Measurements from ENCODE around the gene KDM7A.

Gene KDM7A

GRCh38 chr7:140053812-140054539 is 122.8 kb downstream of the KDM7A start:
- no peak for DNase-seq

GRCh38 chr7:140051820-140052219 is 125.0 kb downstream of the KDM7A start:
- no peak for DNase-seq

DNA sequence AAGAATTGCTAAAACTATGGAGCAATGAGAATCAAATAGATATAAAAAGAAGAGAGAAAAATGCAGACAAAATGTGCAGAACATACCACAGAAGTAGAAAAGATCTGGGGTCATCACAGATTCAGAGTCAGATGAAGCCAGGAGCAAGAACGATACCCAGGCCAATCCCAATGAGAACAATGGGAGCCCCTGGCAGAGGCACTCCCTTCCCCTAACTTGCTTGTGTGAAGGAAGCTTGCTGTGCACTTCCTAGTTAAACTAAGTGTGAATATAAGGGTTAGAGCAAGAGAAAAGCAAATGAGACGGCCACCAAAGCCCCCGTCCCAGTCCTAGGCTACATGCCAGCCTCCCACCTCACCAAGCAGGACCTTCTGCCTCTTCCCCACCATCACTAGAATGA is 126.7 kb downstream of the KDM7A start:
- DNase-seq: no peak

DNA sequence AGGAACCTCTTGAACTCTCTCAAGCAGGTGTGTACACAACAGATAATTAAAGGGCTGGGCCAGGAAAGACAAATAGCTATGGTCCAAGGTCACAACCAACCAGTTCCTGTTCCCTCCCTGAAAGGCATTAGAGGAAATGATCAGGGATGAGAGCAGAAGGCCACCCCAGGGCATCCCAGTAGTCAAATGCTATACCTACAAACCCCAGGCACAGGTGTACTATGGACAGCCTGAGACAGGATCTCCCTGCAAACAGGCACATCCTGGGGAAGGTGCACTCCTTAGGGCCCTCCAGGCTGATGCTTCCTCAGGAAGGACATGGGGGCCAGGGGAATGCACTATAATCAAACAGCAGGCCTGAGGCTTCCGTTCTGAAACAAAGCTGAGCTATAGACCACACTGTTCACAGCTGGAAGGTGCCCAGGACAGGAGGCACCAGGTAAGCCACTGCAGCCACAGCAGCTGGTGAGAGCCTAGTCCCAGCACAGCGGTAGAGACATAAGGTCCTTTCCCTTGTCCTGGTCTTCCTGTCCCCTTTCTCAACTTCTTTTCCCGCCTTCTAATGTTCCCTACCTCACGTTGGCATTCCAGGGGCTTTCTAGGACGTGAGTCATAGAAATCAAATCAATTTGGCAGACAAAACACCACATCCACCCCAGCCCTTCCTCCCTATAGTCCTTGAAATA is 127.3 kb downstream of the KDM7A start:
- no peak for DNase-seq

- DNase-seq: no peak
Observed at GRCh38 chr7:140048989-140049338, 127.8 kb downstream of the KDM7A start.

DNA sequence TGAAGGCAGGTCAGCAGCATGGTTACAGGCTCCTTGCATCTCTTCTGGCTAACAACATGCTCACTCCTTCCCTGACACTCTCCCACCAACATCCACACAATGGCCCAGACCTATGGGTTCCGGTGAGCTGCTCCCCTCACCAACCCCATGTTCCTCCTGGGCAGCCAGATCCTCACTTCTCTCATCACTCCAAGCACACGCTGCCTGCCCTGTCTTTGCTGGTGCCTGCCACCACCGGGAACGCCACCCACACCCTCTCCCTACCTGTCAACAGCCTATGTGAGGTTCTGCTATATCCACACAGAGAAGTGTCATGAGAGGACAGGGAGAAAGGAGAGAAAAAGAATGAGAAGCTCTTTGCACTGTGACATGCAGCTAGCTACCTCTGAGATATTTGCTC is 128.6 kb downstream of the KDM7A start:
- no peak for DNase-seq

- DNase-seq: no peak
Observed at GRCh38 chr7:140047197-140047596, 129.6 kb downstream of the KDM7A start.

DNA sequence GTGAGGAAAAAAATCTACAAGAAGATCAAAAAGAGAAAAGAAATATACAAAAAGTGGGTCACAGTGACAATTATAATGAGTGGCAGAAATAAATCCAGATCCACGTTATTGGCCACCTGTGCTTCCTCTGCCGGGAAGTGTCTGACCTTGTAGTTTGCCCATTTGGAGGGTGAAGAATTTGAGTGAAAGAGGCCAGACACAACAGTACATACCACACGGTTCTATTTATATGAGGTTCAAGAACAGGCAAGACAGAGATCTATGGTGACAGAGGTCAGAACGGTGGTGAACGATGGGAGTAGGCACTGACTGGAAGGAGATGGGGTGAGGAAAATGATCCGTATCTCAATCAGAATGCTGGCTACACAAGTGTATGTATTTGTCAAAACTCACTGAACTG is 131.1 kb downstream of the KDM7A start:
- no peak for DNase-seq

GRCh38 chr7:140044251-140044650 is 132.5 kb downstream of the KDM7A start:
- no peak for DNase-seq

DNA sequence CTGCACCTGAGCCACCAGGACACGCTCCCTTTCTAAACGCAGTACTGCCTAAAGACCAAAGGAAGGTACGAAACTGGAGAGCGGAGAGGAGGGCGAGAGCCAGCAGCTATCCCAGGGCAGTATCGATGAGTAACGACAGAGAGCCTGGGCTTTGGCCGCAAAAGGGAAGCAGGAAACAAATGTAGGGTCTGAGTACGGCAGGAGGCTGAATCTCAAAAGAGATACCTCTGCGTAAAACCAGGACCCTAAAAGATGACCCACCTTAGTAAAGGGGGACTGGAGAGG is 134.5 kb downstream of the KDM7A start:
- no peak for DNase-seq

- no peak for DNase-seq
Observed at GRCh38 chr7:140041659-140042385, 135.0 kb downstream of the KDM7A start.

- DNase-seq: no peak
Observed at GRCh38 chr7:140039896-140040295, 136.9 kb downstream of the KDM7A start.

GRCh38 chr7:140039066-140039465 is 137.7 kb downstream of the KDM7A start:
- DNase-seq: no peak

- no peak for DNase-seq
Observed at GRCh38 chr7:140036224-140036962, 140.4 kb downstream of the KDM7A start.

- no peak for DNase-seq
Observed at GRCh38 chr7:140035400-140036223, 141.2 kb downstream of the KDM7A start.
